ENCODE results near the gene GPR39. TPM values are rescaled to one million over a fixed set of nuclear protein-coding genes. Genes with fewer than 3 reads are reported as not detected.
A peak's percentile ranks its signal among the peaks of the same experiment; 100 is the strongest.
"Not testable (repeated sequence)": the region's sequence is repeated elsewhere in the genome, so short reads cannot be mapped to it uniquely, and the experiment has no call there.

GPR39 gene
- total RNA-seq, 2 donors from 2014 or later = not detected

GRCh38 chr2:132392879-132393278 lies 23.7 kb upstream of the GPR39 start:
- no peak for ATAC-seq
- H3K9me3 Mint-ChIP-seq = peaks cover 13% of the 10 kb centered on the region

GRCh38 chr2:132397042-132397441 lies 19.6 kb upstream of the GPR39 start:
- not testable (repeated sequence) for H3K27me3 Mint-ChIP-seq; H3K4me3 Mint-ChIP-seq; H3K36me3 Mint-ChIP-seq; H3K27ac Mint-ChIP-seq; DNase-seq (ENCODE audit: low spot score); ATAC-seq; H3K4me1 Mint-ChIP-seq (ENCODE audit: low read depth in 2 of 2)
- peaks cover 18% of the 10 kb centered on the region for H3K9me3 Mint-ChIP-seq

More at GRCh38 chr2:132392879-132393278, 23.7 kb upstream of the GPR39 start:
- DNase-seq (ENCODE audit: low spot score) = no peak
- H3K4me3 Mint-ChIP-seq = no peak overlapping the region
- no peaks in the 10 kb centered on the region for H3K36me3 Mint-ChIP-seq
- peaks cover 0 to 4% of the 10 kb centered on the region in 2 donors for H3K4me1 Mint-ChIP-seq (ENCODE audit: low read depth in 2 of 2)
- no peaks in the 10 kb centered on the region for H3K27me3 Mint-ChIP-seq
- H3K27ac Mint-ChIP-seq = no peak overlapping the region

- no peak for ATAC-seq
- Mint-ChIP-seq H3K36me3 (no peaks in the 10 kb centered on the region), H3K9me3 (peaks cover 13% of the 10 kb centered on the region), H3K4me3 (no peak overlapping the region), H3K27me3 (no peaks in the 10 kb centered on the region), H3K27ac (no peak overlapping the region), H3K4me1 (ENCODE audit: low read depth in 2 of 2) (no peaks in the 10 kb centered on the region)
- no peak for DNase-seq (ENCODE audit: low spot score)
These were observed 16.3 kb upstream of the GPR39 start for GRCh38 chr2:132400169-132400900.

GRCh38 chr2:132400901-132401240 lies 15.7 kb upstream of the GPR39 start:
- no peak for DNase-seq (ENCODE audit: low spot score)
- H3K36me3 Mint-ChIP-seq = no peaks in the 10 kb centered on the region
- no peaks in the 10 kb centered on the region for H3K27me3 Mint-ChIP-seq
- ATAC-seq = no peak
- no peak overlapping the region for H3K4me3 Mint-ChIP-seq
- H3K4me1 Mint-ChIP-seq (ENCODE audit: low read depth in 2 of 2) = no peaks in the 10 kb centered on the region
- peaks cover 11% of the 10 kb centered on the region for H3K9me3 Mint-ChIP-seq
- H3K27ac Mint-ChIP-seq = no peak overlapping the region

GRCh38 chr2:132401326-132401725 lies 15.3 kb upstream of the GPR39 start:
- ATAC-seq = no peak
- Mint-ChIP-seq H3K27me3 (no peaks in the 10 kb centered on the region), H3K36me3 (no peaks in the 10 kb centered on the region), H3K27ac (no peak overlapping the region), H3K9me3 (peaks cover 8% of the 10 kb centered on the region), H3K4me3 (no peak overlapping the region), H3K4me1 (ENCODE audit: low read depth in 2 of 2) (no peaks in the 10 kb centered on the region)
- no peak for DNase-seq (ENCODE audit: low spot score)

- ATAC-seq = no peak
- H3K36me3 Mint-ChIP-seq = no peaks in the 10 kb centered on the region
These were observed 13.5 kb upstream of the GPR39 start for GRCh38 chr2:132403146-132403545.

GRCh38 chr2:132404056-132404455 lies 12.5 kb upstream of the GPR39 start:
- no peak overlapping the region for H3K4me3 Mint-ChIP-seq
- no peak overlapping the region for H3K27ac Mint-ChIP-seq
- no peaks in the 10 kb centered on the region for H3K27me3 Mint-ChIP-seq
- H3K36me3 Mint-ChIP-seq = no peaks in the 10 kb centered on the region
- H3K9me3 Mint-ChIP-seq = peaks cover 10% of the 10 kb centered on the region
- no peaks in the 10 kb centered on the region for H3K4me1 Mint-ChIP-seq (ENCODE audit: low read depth in 2 of 2)
- DNase-seq (ENCODE audit: low spot score) = no peak
- no peak for ATAC-seq

More at GRCh38 chr2:132403146-132403545, 13.5 kb upstream of the GPR39 start:
- Mint-ChIP-seq H3K4me3 (no peak overlapping the region), H3K27ac (no peak overlapping the region), H3K9me3 (peaks cover 10% of the 10 kb centered on the region), H3K4me1 (ENCODE audit: low read depth in 2 of 2) (no peaks in the 10 kb centered on the region), H3K27me3 (no peaks in the 10 kb centered on the region)
- no peak for DNase-seq (ENCODE audit: low spot score)

GRCh38 chr2:132407784-132408183 lies 8.8 kb upstream of the GPR39 start:
- H3K27ac Mint-ChIP-seq = no peak overlapping the region

GRCh38 chr2:132412021-132412420 lies 4.6 kb upstream of the GPR39 start:
- H3K4me3 Mint-ChIP-seq = no peak overlapping the region
- H3K4me1 Mint-ChIP-seq (ENCODE audit: low read depth in 2 of 2) = no peaks in the 10 kb centered on the region
- H3K36me3 Mint-ChIP-seq = no peaks in the 10 kb centered on the region
- no peak overlapping the region for H3K27ac Mint-ChIP-seq
- ATAC-seq (no peak), DNase-seq (ENCODE audit: low spot score) (no peak)
- peaks cover 5 to 8% of the 10 kb centered on the region in 2 donors for H3K27me3 Mint-ChIP-seq
- H3K9me3 Mint-ChIP-seq = peaks cover 11% of the 10 kb centered on the region

More at GRCh38 chr2:132407784-132408183, 8.8 kb upstream of the GPR39 start:
- H3K4me1 Mint-ChIP-seq (ENCODE audit: low read depth in 2 of 2) = no peaks in the 10 kb centered on the region
- ATAC-seq = no peak
- no peak overlapping the region for H3K4me3 Mint-ChIP-seq
- H3K9me3 Mint-ChIP-seq = peaks cover 11% of the 10 kb centered on the region
- no peaks in the 10 kb centered on the region for H3K27me3 Mint-ChIP-seq
- H3K36me3 Mint-ChIP-seq = no peaks in the 10 kb centered on the region
- DNase-seq (ENCODE audit: low spot score) = no peak

- peaks cover 7 to 8% of the 10 kb centered on the region in 2 donors for H3K27me3 Mint-ChIP-seq
- H3K4me3 Mint-ChIP-seq = no peak overlapping the region
- no peaks in the 10 kb centered on the region for H3K4me1 Mint-ChIP-seq (ENCODE audit: low read depth in 2 of 2)
- H3K9me3 Mint-ChIP-seq = peaks cover 8% of the 10 kb centered on the region
- H3K27ac Mint-ChIP-seq = no peak overlapping the region
- H3K36me3 Mint-ChIP-seq = no peaks in the 10 kb centered on the region
- no peak for DNase-seq (ENCODE audit: low spot score)
- no peak for ATAC-seq
These were observed 2.5 kb upstream of the GPR39 start for GRCh38 chr2:132414081-132414480.

- Mint-ChIP-seq H3K4me1 (ENCODE audit: low read depth in 2 of 2) (no peaks in the 10 kb centered on the region), H3K9me3 (peaks cover 7% of the 10 kb centered on the region), H3K36me3 (no peaks in the 10 kb centered on the region), H3K27me3 (peaks cover 7 to 8% of the 10 kb centered on the region in 2 donors), H3K27ac (no peak overlapping the region), H3K4me3 (no peak overlapping the region)
- ATAC-seq (no peak), DNase-seq (ENCODE audit: low spot score) (no peak)
These were observed 1.2 kb upstream of the GPR39 start for GRCh38 chr2:132415256-132415914.

- peak in 1 of 2 donors; percentile 11 for ATAC-seq
- no peaks in the 10 kb centered on the region for H3K36me3 Mint-ChIP-seq
- peaks cover 3% of the 10 kb centered on the region for H3K9me3 Mint-ChIP-seq
- H3K27ac Mint-ChIP-seq = no peak overlapping the region
- peaks cover 7 to 8% of the 10 kb centered on the region in 2 donors for H3K27me3 Mint-ChIP-seq
- DNase-seq (ENCODE audit: low spot score) = no peak
- H3K4me1 Mint-ChIP-seq (ENCODE audit: low read depth in 2 of 2) = no peaks in the 10 kb centered on the region
- no peak overlapping the region for H3K4me3 Mint-ChIP-seq
These were observed 486 bp upstream of the GPR39 start for GRCh38 chr2:132415915-132416722.

- Mint-ChIP-seq H3K36me3 (no peaks in the 10 kb centered on the region), H3K27ac (no peak overlapping the region), H3K9me3 (peaks cover 3% of the 10 kb centered on the region), H3K27me3 (peaks cover 7 to 8% of the 10 kb centered on the region in 2 donors), H3K4me3 (no peak overlapping the region), H3K4me1 (ENCODE audit: low read depth in 2 of 2) (no peaks in the 10 kb centered on the region)
- DNase-seq (ENCODE audit: low spot score) (no peak), ATAC-seq (peak in 1 of 2 donors; percentile 20)
These were observed 928 bp downstream of the GPR39 start for GRCh38 chr2:132417430-132418035.

All from natural killer cell treated with Interleukin-12 subunit alpha and Interleukin-12 subunit beta and Interleukin-15 and Interleukin-18, amount 100 ng/mL, for 72 hours (primary cell).